ENCODE measurements around the gene SETD1A. TPM values are rescaled to one million over a fixed set of nuclear protein-coding genes. Genes with fewer than 3 reads are reported as not detected.

SETD1A gene
- total and polyA plus RNA-seq, 2 of the 8 experiments (the other 6 are each of a cell fraction or from before 2014, with no cell fraction given): 4.8 to 29.0 TPM

DNA sequence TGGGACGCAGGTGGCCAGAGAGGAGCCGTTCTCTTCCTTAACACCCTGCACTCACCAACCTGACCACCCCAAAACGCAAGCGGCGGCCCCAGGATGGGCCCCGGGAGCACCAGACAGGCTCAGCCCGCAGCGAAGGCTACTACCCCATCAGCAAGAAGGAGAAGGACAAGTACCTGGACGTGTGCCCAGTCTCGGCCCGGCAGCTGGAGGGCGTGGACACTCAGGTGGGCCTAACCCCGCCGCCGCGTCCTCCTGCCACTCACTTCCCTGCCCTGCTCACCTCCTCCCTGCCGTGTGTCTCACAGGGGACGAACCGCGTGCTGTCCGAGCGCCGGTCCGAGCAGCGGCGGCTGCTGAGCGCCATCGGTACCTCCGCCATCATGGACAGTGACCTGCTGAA is 22.9 kb downstream of the SETD1A start:
- Histone ChIP-seq H3K4ac (replicated peaks; ENCODE audit: insufficient read length, low read depth, low read length) (no peak overlapping the region), H3K79me2 (ENCODE audit: control insufficient read depth in 1 of 2, insufficient read depth in 2 of 2, low read length in 2 of 2) (no peaks in the 10 kb centered on the region), H3K23ac (ENCODE audit: insufficient read length) (no peak overlapping the region), H4K20me1 (replicated peaks in 1 of 2; ENCODE audit: control insufficient read depth in 1 of 2, insufficient read depth in 2 of 2, low read length in 2 of 2) (peaks cover 1 to 27% of the 10 kb centered on the region in 2 experiments), H3K27ac (ENCODE audit: low read depth, low read length) (no peak overlapping the region), H3K56ac (replicated peaks; ENCODE audit: insufficient read length, low read depth, low read length) (no peak overlapping the region), H2AFZ (ENCODE audit: low read length) (no peak overlapping the region), H2AK5ac (ENCODE audit: low read depth, low read length) (no peak overlapping the region), H2BK20ac (ENCODE audit: low read length) (no peak overlapping the region), H3K79me1 (ENCODE audit: low read depth, low read length) (no peaks in the 10 kb centered on the region), H3K36me3 (ENCODE audit: control insufficient read depth in 2 of 4, insufficient read depth in 4 of 4, low read length in 3 of 4) (peaks cover 10 to 36% (median 29%) of the 10 kb centered on the region in 4 experiments; a peak in 6 of 8 replicates), H3K27me3 (replicated peaks in 1 of 4; ENCODE audit: control insufficient read depth in 3 of 4, extremely low read depth in 1 of 4, insufficient read depth in 3 of 4, low read length in 3 of 4) (no peaks in the 10 kb centered on the region), H3K18ac (ENCODE audit: extremely low read depth, low read length) (no peak overlapping the region), H2BK15ac (ENCODE audit: low read length) (no peak overlapping the region), H3K9ac (replicated peaks in 1 of 4; ENCODE audit: extremely low read depth in 1 of 4, low read depth in 3 of 4, low read length in 3 of 4) (no peak overlapping the region; a peak in 1 of 7 replicates), H3K14ac (ENCODE audit: insufficient read length) (no peak overlapping the region), H3K4me3 (ENCODE audit: extremely low read depth in 1 of 4, insufficient read depth in 2 of 4, low read depth in 3 of 4, low read length in 4 of 4) (no peak overlapping the region), H4K5ac (ENCODE audit: insufficient read length, low read depth, low read length) (no peak overlapping the region), H2BK5ac (ENCODE audit: low read depth, low read length) (no peak overlapping the region; the same call in 1 of the 2 replicates), H3K23me2 (ENCODE audit: low read depth, low read length) (peaks cover 3% of the 10 kb centered on the region; the same call in 1 of the 2 replicates), H3K4me2 (ENCODE audit: insufficient read depth in 1 of 2, low read depth in 2 of 2, low read length in 2 of 2) (no peak overlapping the region), H2BK120ac (replicated peaks; ENCODE audit: low read depth, low read length) (no peak overlapping the region), H4K91ac (replicated peaks; ENCODE audit: insufficient read length, low read length) (no peak overlapping the region), H3K4me1 (replicated peaks in 1 of 4; ENCODE audit: control insufficient read depth in 3 of 4, insufficient read depth in 4 of 4, low read length in 3 of 4) (peaks cover 0 to 3% (median 1%) of the 10 kb centered on the region in 4 experiments; a peak in 4 of 7 replicates), H2BK12ac (ENCODE audit: low read depth, low read length) (no peak overlapping the region), H4K8ac (ENCODE audit: extremely low read depth, insufficient read depth, low read length) (no peak overlapping the region), H3K9me3 (ENCODE audit: insufficient read depth in 2 of 2, low read depth in 1 of 2, low read length in 1 of 2) (no peaks in the 10 kb centered on the region)
- DNase-seq (ENCODE audit: low read depth in 1 of 2, low spot score in 2 of 2) (no peak), FAIRE-seq (no peak)
- POLR2A ChIA-PET (ENCODE audit: partially characterized antibody): interaction anchor here (2.0 to 5.9 kb wide), 2 partner anchors 10 to 15 kb away, joined by 5 to 45 read pairs; no protein-coding TSS in a partner anchor
- CTCF ChIA-PET (ENCODE audit: partially characterized antibody): interaction anchor here (1.1 kb wide), 1 partner anchor 44 kb away, joined by 3 read pairs; no protein-coding TSS in a partner anchor
- WGBS, 2 experiments (ENCODE audit: extremely low coverage in 1 of 2, insufficient coverage in 1 of 2, insufficient read length in 1 of 2, insufficient replicate concordance in 2 of 2, low coverage in 1 of 2, low lambda C conversion rate in 2 of 2, missing lambda C conversion rate in 1 of 2): 95% methylated on average over 28 of the region's 29 CpGs; no CpG with 5 or more reads in 1 of the 2 experiments
- TF ChIP-seq PHF8 (conservative IDR thresholded peaks at IDR 0.05; ENCODE audit: low read depth, low read length): no peak
- TF ChIP-seq, protein P1, sequence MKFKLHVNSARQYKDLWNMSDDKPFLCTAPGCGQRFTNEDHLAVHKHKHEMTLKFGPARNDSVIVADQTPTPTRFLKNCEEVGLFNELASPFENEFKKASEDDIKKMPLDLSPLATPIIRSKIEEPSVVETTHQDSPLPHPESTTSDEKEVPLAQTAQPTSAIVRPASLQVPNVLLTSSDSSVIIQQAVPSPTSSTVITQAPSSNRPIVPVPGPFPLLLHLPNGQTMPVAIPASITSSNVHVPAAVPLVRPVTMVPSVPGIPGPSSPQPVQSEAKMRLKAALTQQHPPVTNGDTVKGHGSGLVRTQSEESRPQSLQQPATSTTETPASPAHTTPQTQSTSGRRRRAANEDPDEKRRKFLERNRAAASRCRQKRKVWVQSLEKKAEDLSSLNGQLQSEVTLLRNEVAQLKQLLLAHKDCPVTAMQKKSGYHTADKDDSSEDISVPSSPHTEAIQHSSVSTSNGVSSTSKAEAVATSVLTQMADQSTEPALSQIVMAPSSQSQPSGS (IDR thresholded peaks at IDR 0.05; ENCODE audit: low read length): no peak
- TF ChIP-seq, protein P2, sequence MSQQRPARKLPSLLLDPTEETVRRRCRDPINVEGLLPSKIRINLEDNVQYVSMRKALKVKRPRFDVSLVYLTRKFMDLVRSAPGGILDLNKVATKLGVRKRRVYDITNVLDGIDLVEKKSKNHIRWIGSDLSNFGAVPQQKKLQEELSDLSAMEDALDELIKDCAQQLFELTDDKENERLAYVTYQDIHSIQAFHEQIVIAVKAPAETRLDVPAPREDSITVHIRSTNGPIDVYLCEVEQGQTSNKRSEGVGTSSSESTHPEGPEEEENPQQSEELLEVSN (IDR thresholded peaks at IDR 0.05): no peak

Measured in H1 (cell line).